ENCODE results near the gene PLCH1. TPM values are rescaled to one million over a fixed set of nuclear protein-coding genes. Genes with fewer than 3 reads are reported as not detected.

The PLCH1 gene
- total RNA-seq, 1 donor from 2014 or later = 20.9 TPM

DNA sequence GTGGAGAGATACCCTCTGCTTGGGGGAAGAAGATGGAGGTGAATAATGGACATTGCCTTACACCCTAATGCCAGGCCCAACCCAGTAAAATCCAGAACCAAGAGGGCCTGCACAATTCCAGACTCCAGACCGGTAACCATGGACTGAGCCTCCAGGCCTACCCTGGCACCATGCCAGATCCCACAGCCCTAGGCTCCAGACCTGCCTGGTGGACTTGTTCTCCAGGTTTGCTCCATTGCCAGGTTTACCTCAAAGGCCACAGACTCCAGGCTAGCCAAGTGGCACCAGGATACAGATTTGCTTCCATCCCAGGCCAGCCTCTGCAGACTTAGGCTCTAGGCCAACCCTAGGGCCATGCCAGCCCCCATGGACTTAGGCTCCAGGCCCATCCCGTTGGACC, 14.0 kb downstream of the PLCH1 start:
- DNase-seq (ENCODE audit: low spot score) = no peak
- no peak overlapping the region for H3K27ac Mint-ChIP-seq (ENCODE audit: unreplicated experiment)
- TF ChIP-seq CTCF (IDR thresholded peaks at IDR 0.05; ENCODE audit: unreplicated experiment) = no peak
- no peaks in the 10 kb centered on the region for H3K4me1 Mint-ChIP-seq (ENCODE audit: unreplicated experiment)
- H3K4me3 Mint-ChIP-seq (ENCODE audit: unreplicated experiment) = no peak overlapping the region
- H3K27me3 Mint-ChIP-seq (ENCODE audit: unreplicated experiment) = no peaks in the 10 kb centered on the region
- H3K36me3 Mint-ChIP-seq (ENCODE audit: low read depth, unreplicated experiment) = no peaks in the 10 kb centered on the region
- no peaks in the 10 kb centered on the region for H3K9me3 Mint-ChIP-seq (ENCODE audit: unreplicated experiment)

- H3K4me1 Mint-ChIP-seq (ENCODE audit: unreplicated experiment) = no peaks in the 10 kb centered on the region
- no peaks in the 10 kb centered on the region for H3K36me3 Mint-ChIP-seq (ENCODE audit: low read depth, unreplicated experiment)
- no peak overlapping the region for H3K27ac Mint-ChIP-seq (ENCODE audit: unreplicated experiment)
- H3K4me3 Mint-ChIP-seq (ENCODE audit: unreplicated experiment) = no peak overlapping the region
- no peaks in the 10 kb centered on the region for H3K27me3 Mint-ChIP-seq (ENCODE audit: unreplicated experiment)
- DNase-seq (ENCODE audit: low spot score) = no peak
- no peak for TF ChIP-seq CTCF (IDR thresholded peaks at IDR 0.05; ENCODE audit: unreplicated experiment)
- H3K9me3 Mint-ChIP-seq (ENCODE audit: unreplicated experiment) = no peaks in the 10 kb centered on the region
Measured at GRCh38 chr3:155727836-155728235, 17.0 kb downstream of the PLCH1 start.

- no peak overlapping the region for H3K4me3 Mint-ChIP-seq (ENCODE audit: unreplicated experiment)
- H3K9me3 Mint-ChIP-seq (ENCODE audit: unreplicated experiment) = peaks cover 14% of the 10 kb centered on the region
- H3K4me1 Mint-ChIP-seq (ENCODE audit: unreplicated experiment) = no peaks in the 10 kb centered on the region
- H3K27me3 Mint-ChIP-seq (ENCODE audit: unreplicated experiment) = peaks cover 6% of the 10 kb centered on the region
- no peak for DNase-seq (ENCODE audit: low spot score)
- H3K36me3 Mint-ChIP-seq (ENCODE audit: low read depth, unreplicated experiment) = no peaks in the 10 kb centered on the region
- TF ChIP-seq CTCF (IDR thresholded peaks at IDR 0.05; ENCODE audit: unreplicated experiment) = no peak
- H3K27ac Mint-ChIP-seq (ENCODE audit: unreplicated experiment) = no peak overlapping the region
Measured at GRCh38 chr3:155714295-155714718, 30.6 kb downstream of the PLCH1 start.

DNA sequence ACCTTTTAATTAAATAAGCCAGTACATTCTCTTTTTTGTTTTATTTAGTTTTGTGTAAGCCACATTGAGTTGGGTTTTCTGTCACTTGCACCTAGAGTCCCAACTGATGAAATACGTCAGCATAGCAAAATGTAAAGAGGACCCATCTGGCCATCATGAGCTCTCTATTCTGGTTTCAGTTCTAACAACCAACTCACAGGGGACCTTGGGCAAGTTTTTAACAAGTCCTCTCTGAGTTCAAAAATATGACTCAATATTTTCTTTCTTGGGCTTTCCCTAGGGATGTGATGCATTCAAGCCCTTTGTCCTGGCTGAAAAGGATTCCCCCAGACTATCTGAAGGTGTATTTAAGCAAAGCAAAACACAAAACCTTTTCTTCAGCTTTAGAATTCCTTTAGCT, 32.9 kb downstream of the PLCH1 start:
- DNase-seq (ENCODE audit: low spot score) = no peak
- Mint-ChIP-seq H3K36me3 (ENCODE audit: low read depth, unreplicated experiment) (no peaks in the 10 kb centered on the region), H3K4me1 (ENCODE audit: unreplicated experiment) (peaks cover 9% of the 10 kb centered on the region), H3K4me3 (ENCODE audit: unreplicated experiment) (no peak overlapping the region), H3K27ac (ENCODE audit: unreplicated experiment) (no peak overlapping the region), H3K9me3 (ENCODE audit: unreplicated experiment) (peaks cover 4% of the 10 kb centered on the region), H3K27me3 (ENCODE audit: unreplicated experiment) (no peaks in the 10 kb centered on the region)
- no peak for TF ChIP-seq CTCF (IDR thresholded peaks at IDR 0.05; ENCODE audit: unreplicated experiment)

DNA sequence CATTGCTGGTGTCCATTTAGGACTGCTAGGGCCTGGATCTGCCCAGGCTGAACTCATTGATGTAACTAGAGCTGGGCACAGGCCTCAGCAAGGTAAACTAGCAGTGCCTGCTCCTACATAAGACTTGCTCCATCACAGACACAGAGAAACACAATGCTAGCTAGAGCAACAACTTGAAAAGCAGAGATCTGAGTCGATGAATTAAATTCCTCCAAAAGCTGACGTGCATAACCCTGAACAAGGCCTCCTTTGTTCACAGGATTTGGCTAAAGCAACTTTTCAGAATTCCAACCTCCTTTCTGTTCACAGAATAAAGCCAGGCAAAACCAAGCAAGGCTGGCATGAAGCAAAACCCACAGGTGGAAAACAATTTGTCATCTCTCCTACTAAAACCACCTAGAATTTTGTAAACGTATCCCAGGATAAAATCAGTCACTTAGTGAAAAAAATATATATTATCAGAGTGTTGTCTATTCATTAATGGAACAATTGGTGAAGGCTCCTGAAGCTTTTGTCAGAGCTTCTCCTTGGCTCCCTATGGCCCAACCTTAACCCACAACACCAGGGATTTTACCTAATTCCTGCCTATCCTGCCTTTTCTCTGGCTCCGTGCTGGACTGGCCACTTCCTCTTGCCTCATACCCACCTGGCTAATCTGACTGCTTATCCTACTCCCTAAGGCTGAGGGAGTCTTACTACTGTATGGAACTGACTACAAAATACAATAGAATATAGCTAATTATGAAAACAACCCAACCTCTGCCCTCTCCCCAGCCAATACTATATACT, 39.9 kb downstream of the PLCH1 start:
- no peak for DNase-seq (ENCODE audit: low spot score)
- H3K27ac Mint-ChIP-seq (ENCODE audit: unreplicated experiment) = no peak overlapping the region
- peaks cover 9% of the 10 kb centered on the region for H3K4me1 Mint-ChIP-seq (ENCODE audit: unreplicated experiment)
- no peak for TF ChIP-seq CTCF (IDR thresholded peaks at IDR 0.05; ENCODE audit: unreplicated experiment)
- no peaks in the 10 kb centered on the region for H3K9me3 Mint-ChIP-seq (ENCODE audit: unreplicated experiment)
- H3K27me3 Mint-ChIP-seq (ENCODE audit: unreplicated experiment) = no peaks in the 10 kb centered on the region
- H3K4me3 Mint-ChIP-seq (ENCODE audit: unreplicated experiment) = no peak overlapping the region
- no peaks in the 10 kb centered on the region for H3K36me3 Mint-ChIP-seq (ENCODE audit: low read depth, unreplicated experiment)

All from endothelial cell (in vitro differentiated cells).